IMR-90 (cell line): ENCODE measurements around the gene HOXA10.

ENCODE experiments used
- BHLHE40 ChIP-seq: fragments of 150-350 bp; IDR thresholded peaks from 2 replicates; pipeline ENCODE4 v1.6.1; 2016; ENCODE audit warnings: mild to moderate bottlenecking, low read depth, low read length
- CTCF ChIP-seq: conservative IDR thresholded peaks from 2 replicates; pipeline ENCODE4 v1.5.1; 2012; ENCODE audit warnings: mild to moderate bottlenecking, low read depth, low read length, improper control_type of control experiment
- MAFK ChIP-seq: IDR thresholded peaks from 2 replicates; pipeline ENCODE4 v1.6.1; 2012; ENCODE audit warnings: low read depth, low read length, improper control_type of control experiment
- NFE2L2 ChIP-seq: fragments of 150-350 bp; IDR thresholded peaks from 2 replicates; pipeline ENCODE4 v1.6.1; 2016; ENCODE audit warnings: low read depth, mild to moderate bottlenecking, low read length
- POLR2A ChIP-seq: IDR thresholded peaks from 2 replicates; pipeline ENCODE4 v1.6.1; 2012; ENCODE audit warnings: mild to moderate bottlenecking, low read depth, low read length
- USF2 ChIP-seq: fragments of 150-350 bp; IDR thresholded peaks from 2 replicates; pipeline ENCODE4 v1.6.1; 2017; ENCODE audit warnings: mild to moderate bottlenecking, antibody characterized with exemption, low read length, low read depth

- TF ChIP-seq MAFK: no peak
- no peak for TF ChIP-seq CTCF
- TF ChIP-seq USF2: no peak
- no peak for TF ChIP-seq POLR2A
- TF ChIP-seq BHLHE40: no peak
- TF ChIP-seq NFE2L2: no peak
These were observed 13.6 kb upstream of the HOXA10 start for GRCh38 chr7:27187475-27188385.
